Measurements from ENCODE around the gene BAG1. TPM values are rescaled to one million over a fixed set of nuclear protein-coding genes. Genes with fewer than 3 reads are reported as not detected.

The BAG1 gene
- total RNA-seq, 3 donors from 2014 or later (not counting 1 experiment from before 2014, with no cell fraction given), result 83.4 to 102 (median 93.4) TPM

DNA sequence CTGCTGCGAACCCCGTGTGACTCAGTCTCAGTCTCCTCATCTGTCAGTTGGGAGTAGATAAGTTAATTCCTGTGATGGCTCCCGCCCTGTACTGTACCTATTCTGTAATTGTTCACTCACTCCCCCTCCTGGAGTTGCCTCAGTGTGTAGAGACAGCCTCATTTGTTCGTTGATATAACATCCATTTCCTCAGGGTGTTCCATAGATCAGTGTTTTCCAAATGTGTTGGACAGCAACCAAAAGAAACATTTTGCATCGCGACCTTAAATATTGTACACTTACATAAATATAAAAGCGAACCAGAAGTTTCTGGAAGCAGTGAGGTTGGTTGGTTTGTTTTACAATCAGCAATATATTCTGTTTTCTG, 26.5 kb upstream of the BAG1 start:
- Histone ChIP-seq H3K27ac (ENCODE audit: low read length) (peak overlapping the region; percentile 98), H3K4me3 (ENCODE audit: low read length) (peak overlapping the region; percentile 82), H3K9me3 (ENCODE audit: control insufficient read depth, insufficient read depth, low read length) (no peaks in the 10 kb centered on the region), H3K36me3 (ENCODE audit: control insufficient read depth, insufficient read depth, low read length) (peaks cover 28% of the 10 kb centered on the region), H3K4me1 (ENCODE audit: control insufficient read depth, insufficient read depth, low read length) (peaks cover 39% of the 10 kb centered on the region), H3K27me3 (ENCODE audit: control insufficient read depth, insufficient read depth, low read length) (no peaks in the 10 kb centered on the region)
- ATAC-seq (no peak), DNase-seq (no peak)
- Mint-ChIP-seq H3K27me3 (ENCODE audit: low read depth in 2 of 2) (peaks cover 0 to 3% of the 10 kb centered on the region in 2 donors), H3K27ac (peak overlapping the region; percentile 100), H3K9me3 (no peaks in the 10 kb centered on the region), H3K36me3 (peaks cover 8% of the 10 kb centered on the region), H3K4me3 (peak overlapping the region; percentile 99), H3K4me1 (peaks cover 42 to 43% of the 10 kb centered on the region in 2 donors)
- WGBS (ENCODE audit: insufficient coverage), result 4% methylated on average over 4 of the region's 7 CpGs
- intact Hi-C loops (cut with micrococcal nuclease), result loop anchor here (10.0 kb wide), 1 partner anchor 736 kb away; the partner anchor contains the start of genes SMIM27 and TOPORS
- TF ChIP-seq, protein P1, sequence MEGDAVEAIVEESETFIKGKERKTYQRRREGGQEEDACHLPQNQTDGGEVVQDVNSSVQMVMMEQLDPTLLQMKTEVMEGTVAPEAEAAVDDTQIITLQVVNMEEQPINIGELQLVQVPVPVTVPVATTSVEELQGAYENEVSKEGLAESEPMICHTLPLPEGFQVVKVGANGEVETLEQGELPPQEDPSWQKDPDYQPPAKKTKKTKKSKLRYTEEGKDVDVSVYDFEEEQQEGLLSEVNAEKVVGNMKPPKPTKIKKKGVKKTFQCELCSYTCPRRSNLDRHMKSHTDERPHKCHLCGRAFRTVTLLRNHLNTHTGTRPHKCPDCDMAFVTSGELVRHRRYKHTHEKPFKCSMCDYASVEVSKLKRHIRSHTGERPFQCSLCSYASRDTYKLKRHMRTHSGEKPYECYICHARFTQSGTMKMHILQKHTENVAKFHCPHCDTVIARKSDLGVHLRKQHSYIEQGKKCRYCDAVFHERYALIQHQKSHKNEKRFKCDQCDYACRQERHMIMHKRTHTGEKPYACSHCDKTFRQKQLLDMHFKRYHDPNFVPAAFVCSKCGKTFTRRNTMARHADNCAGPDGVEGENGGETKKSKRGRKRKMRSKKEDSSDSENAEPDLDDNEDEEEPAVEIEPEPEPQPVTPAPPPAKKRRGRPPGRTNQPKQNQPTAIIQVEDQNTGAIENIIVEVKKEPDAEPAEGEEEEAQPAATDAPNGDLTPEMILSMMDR (IDR thresholded peaks at IDR 0.05), result no peak

GRCh38 chr9:33290247-33291030, 25.9 kb upstream of the BAG1 start, which contains the start of gene NFX1:
NFX1 (plus strand) TSS chr9:33290516; CDS start chr9:33290573, 57 bp downstream.
- no peaks in the 10 kb centered on the region for H3K27me3 ChIP-seq (ENCODE audit: control insufficient read depth, insufficient read depth, low read length)
- Mint-ChIP-seq H3K27me3 (ENCODE audit: low read depth in 2 of 2) (peaks cover 0 to 3% of the 10 kb centered on the region in 2 donors), H3K9me3 (no peaks in the 10 kb centered on the region), H3K4me1 (peaks cover 41 to 42% of the 10 kb centered on the region in 2 donors), H3K27ac (peak within 1 kb of the TSS; percentile 100), H3K36me3 (peaks cover 8% of the 10 kb centered on the region), H3K4me3 (peak within 1 kb of the TSS; percentile 99)
- no peaks in the 10 kb centered on the region for H3K9me3 ChIP-seq (ENCODE audit: control insufficient read depth, insufficient read depth, low read length)
- peaks cover 34% of the 10 kb centered on the region for H3K4me1 ChIP-seq (ENCODE audit: control insufficient read depth, insufficient read depth, low read length)
- H3K4me3 ChIP-seq (ENCODE audit: low read length), result peak within 1 kb of the TSS; percentile 82
- H3K27ac ChIP-seq (ENCODE audit: low read length), result peak within 1 kb of the TSS; percentile 98
- DNase-seq (peak; percentile 98 to 100), ATAC-seq (peak; percentile 73 to 94 (median 89))
- H3K36me3 ChIP-seq (ENCODE audit: control insufficient read depth, insufficient read depth, low read length), result peaks cover 24% of the 10 kb centered on the region
- TF ChIP-seq, protein P1 (IDR thresholded peaks at IDR 0.05), result no peak
- intact Hi-C loops (cut with micrococcal nuclease), result loop anchor here (1.0 to 10.0 kb wide), 2 partner anchors 26 to 736 kb away; partner anchors contain the start of genes BAG1, SMIM27 and TOPORS
- under 1% methylated on average over 63 of the region's 63 CpGs for WGBS (ENCODE audit: insufficient coverage)

- Mint-ChIP-seq H3K27ac (peak overlapping the region; percentile 100), H3K4me1 (peaks cover 40 to 41% of the 10 kb centered on the region in 2 donors), H3K36me3 (peaks cover 7% of the 10 kb centered on the region), H3K9me3 (no peaks in the 10 kb centered on the region), H3K4me3 (peak overlapping the region; percentile 99), H3K27me3 (ENCODE audit: low read depth in 2 of 2) (peaks cover 0 to 3% of the 10 kb centered on the region in 2 donors)
- DNase-seq (no peak), ATAC-seq (no peak)
- H3K27me3 ChIP-seq (ENCODE audit: control insufficient read depth, insufficient read depth, low read length), result no peaks in the 10 kb centered on the region
- H3K27ac ChIP-seq (ENCODE audit: low read length), result peak overlapping the region; percentile 98
- peaks cover 19% of the 10 kb centered on the region for H3K36me3 ChIP-seq (ENCODE audit: control insufficient read depth, insufficient read depth, low read length)
- no peaks in the 10 kb centered on the region for H3K9me3 ChIP-seq (ENCODE audit: control insufficient read depth, insufficient read depth, low read length)
- intact Hi-C loops (cut with micrococcal nuclease), result loop anchor here (1.0 to 10.0 kb wide), 2 partner anchors 26 to 735 kb away; partner anchors contain the start of genes BAG1, SMIM27 and TOPORS
- peak overlapping the region; percentile 82 for H3K4me3 ChIP-seq (ENCODE audit: low read length)
- WGBS (ENCODE audit: insufficient coverage), result 0% methylated on average over 14 of the region's 14 CpGs
- H3K4me1 ChIP-seq (ENCODE audit: control insufficient read depth, insufficient read depth, low read length), result peaks cover 32% of the 10 kb centered on the region
- TF ChIP-seq, protein P1 (IDR thresholded peaks at IDR 0.05), result no peak
These were observed 25.4 kb upstream of the BAG1 start for GRCh38 chr9:33289936-33290246.
